Measurements from ENCODE around the gene ANKRD66.

DNA sequence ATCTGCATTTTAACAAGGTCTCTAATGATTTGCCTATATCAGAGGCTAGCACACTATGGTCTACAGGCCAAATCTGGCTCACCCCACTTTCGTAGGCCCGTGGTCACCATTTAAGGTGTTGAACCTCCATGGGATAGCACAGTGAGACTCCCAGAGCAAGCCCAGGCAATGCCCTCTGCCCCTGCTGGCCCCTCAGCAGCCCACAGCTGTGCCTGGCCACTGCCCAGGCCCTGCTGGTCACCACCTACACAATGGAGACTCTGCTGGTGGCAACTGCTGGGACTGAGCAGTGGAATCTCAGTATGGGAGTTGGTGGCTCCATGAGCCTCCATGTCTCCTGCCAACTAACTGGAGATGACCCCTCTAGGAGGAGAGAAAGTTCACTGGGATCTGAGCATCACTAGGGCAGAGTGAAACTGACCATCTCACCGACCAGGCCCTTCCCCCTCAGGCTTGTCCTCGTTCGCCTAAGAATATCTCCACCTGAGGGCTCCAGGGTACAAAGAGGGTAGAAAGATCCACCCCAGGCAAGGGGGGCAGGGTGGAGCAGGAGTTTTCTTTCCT is 2.3 kb downstream of the ANKRD66 start:
- TF ChIP-seq, protein P1, sequence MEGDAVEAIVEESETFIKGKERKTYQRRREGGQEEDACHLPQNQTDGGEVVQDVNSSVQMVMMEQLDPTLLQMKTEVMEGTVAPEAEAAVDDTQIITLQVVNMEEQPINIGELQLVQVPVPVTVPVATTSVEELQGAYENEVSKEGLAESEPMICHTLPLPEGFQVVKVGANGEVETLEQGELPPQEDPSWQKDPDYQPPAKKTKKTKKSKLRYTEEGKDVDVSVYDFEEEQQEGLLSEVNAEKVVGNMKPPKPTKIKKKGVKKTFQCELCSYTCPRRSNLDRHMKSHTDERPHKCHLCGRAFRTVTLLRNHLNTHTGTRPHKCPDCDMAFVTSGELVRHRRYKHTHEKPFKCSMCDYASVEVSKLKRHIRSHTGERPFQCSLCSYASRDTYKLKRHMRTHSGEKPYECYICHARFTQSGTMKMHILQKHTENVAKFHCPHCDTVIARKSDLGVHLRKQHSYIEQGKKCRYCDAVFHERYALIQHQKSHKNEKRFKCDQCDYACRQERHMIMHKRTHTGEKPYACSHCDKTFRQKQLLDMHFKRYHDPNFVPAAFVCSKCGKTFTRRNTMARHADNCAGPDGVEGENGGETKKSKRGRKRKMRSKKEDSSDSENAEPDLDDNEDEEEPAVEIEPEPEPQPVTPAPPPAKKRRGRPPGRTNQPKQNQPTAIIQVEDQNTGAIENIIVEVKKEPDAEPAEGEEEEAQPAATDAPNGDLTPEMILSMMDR (IDR thresholded peaks at IDR 0.05) = no peak
- no peak for TF ChIP-seq POLR2A (IDR thresholded peaks at IDR 0.05)

All from uterus (tissue), 2 donors.